Activated CD4-positive, alpha-beta T cell treated with anti-CD3 and anti-CD28 coated beads, Interleukin-2, amount 50 U/mL, for 48 hours (primary cell): ENCODE measurements around the gene TMLHE.
"Not testable (repeated sequence)": the region's sequence is repeated elsewhere in the genome, so short reads cannot be mapped to it uniquely, and the experiment has no call there.

Source experiments
- DNase-seq, 2 experiments: peaks; one replicate each; pipeline ENCODE4 v3.0.0-alpha.2; 2020

TMLHE gene

DNA sequence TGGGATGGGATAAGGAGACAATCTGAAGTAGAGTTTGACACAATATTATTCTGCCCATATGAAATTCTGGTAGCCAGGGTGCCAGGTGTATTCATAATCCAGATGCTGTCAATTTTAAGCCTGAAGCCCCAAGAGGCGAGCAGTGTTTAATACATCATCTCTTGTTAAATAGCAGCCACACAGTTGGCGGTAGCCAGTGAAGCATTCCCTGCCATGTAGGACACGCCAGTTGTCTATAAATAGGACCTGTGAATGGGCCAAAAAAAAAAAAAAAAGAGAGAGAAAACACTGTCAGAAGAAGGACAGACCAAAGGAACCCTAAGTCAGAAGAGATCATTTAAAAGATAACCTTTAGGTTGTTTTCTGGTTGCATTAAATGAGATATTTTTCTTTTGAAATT is 121.3 kb downstream of the TMLHE start:
- DNase-seq = not testable (repeated sequence)

DNA sequence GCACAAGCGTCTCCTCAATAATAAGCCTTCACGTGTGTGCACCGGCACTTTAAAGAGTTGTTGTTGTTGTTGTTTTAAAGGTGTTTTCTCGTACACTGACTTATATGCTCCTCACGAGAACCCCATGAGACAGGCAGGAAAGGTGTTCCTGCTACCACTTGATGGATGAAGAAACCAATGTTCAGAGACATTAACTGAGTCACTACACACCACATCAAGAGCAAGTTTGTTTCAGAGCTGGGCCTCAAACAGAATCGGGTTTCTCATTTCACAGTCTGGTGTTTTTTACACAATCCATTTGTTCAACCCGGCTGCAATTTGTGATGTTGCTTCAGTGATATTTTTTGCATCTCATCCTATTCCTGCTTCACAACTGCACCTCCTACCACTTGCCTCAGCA is 135.6 kb downstream of the TMLHE start:
- not testable (repeated sequence) for DNase-seq

- not testable (repeated sequence) for DNase-seq
These were observed 146.3 kb downstream of the TMLHE start for GRCh38 chrX:155466269-155466938.

- DNase-seq = not testable (repeated sequence)
These were observed 152.3 kb downstream of the TMLHE start for GRCh38 chrX:155460501-155460900.

DNA sequence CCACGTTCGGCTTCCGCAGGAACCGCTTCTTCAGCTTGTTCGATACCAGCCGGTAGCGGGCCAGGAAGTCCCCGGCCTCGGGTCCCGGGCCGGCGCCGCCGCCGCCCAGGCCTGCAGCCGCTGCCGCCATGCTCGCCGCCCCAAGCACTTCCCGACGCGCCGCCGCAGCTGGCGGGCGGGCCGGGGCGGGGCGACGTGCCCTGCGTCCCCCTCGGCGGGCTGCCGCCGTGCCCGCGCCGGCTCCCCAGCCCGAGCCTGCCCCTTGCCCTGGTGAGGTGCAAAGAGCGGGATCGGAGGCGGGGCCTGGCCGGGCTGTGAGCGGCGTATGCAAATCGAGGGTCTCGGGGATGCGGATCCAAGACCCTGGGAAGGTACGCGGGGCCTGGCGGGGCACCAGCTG is 154.3 kb downstream of the TMLHE start, which contains the start of gene F8A3:
TSS of gene F8A3 (minus strand) at position 150 of the 400 bp plus-strand sequence. CDS start at position 130, 20 bp downstream.
- DNase-seq = not testable (repeated sequence)

DNA sequence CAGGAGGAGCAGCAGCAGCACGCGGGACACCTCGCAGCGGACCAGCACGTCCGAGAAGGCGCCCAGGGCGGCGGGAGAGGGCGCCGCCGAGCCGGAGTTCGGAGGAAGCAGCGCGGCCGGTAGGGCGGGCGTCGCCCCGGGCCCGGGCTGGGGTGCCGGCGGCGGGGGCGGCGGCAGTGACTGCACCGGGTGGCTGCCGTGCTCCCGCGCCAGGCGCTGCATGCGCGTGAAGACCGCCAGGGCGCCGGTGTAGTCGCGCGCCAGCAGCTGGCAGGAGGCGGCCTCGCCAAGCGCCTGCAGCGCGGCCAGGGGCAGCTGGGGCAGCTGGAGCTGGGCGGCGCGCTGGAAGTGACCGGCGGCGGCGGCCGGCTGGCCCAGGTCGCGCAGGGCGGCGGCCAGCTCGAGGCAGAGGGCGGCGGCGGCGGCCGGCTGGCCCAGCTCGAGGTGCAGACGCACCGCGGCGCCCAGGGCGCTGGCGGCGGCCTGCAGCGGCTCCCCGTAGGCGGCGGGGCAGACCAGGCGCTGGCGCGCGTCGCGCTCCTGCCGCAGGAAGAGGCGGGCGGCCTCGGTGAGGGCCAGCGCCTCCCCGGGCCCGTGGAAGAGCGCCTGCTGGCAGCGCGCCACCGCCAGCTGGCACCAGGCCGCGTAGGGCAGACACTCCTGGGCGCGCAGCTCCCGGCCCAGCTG is 154.8 kb downstream of the TMLHE start:
- not testable (repeated sequence) for DNase-seq

DNA sequence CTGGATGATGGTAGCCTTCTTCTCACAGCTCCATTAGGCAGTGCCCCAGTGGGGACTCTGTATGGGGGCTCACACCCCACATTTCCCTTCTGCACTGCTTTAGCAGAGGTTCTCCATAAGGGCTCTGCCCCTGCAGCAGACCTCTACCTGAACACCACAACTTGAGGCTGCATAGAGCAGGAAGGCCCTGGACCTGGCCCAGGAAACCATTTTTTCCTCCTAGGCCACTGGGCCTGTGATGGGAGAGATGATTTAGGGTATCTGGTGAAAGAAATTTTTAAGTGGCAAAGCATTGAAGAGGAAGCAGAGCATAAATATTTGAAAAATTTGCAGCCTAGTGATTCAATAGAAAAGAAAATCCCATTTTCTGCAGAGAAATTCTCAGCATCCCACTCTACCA is 171.7 kb downstream of the TMLHE start:
- DNase-seq = no peak
